GM12878 (cell line): ENCODE measurements around the gene HDGF. TPM values are rescaled to one million over a fixed set of nuclear protein-coding genes. Genes with fewer than 3 reads are reported as not detected.
A peak's percentile ranks its signal among the peaks of the same experiment; 100 is the strongest.

Source experiments
- ATAC-seq: fragments of 200-7000 bp; cut with Tn5 transposase; 3 replicates; pipeline ENCODE4 v1.9.1; 2020; ENCODE audit warnings: mild to moderate bottlenecking, moderate library complexity
- BruUV-seq: library from RNA; stranded (reverse); fragments of 400-500 nt; replicated peaks from 2 replicates; lab custom pipeline; 2021; lab: Mats Ljungman, UMichigan
- CTCF ChIA-PET: fragments of 300-600 bp; sonication (Branson Sonifier 250); formaldehyde crosslinking; extraction: SDS; loops from one replicate; lab custom pipeline; 2021; ENCODE audit warnings: inconsistent platforms; lab: Yijun Ruan, JAX
- POLR2A ChIA-PET: fragments of 350-600 bp; formaldehyde crosslinking; extraction: SDS; loops from one replicate; lab custom pipeline; 2021; ENCODE audit warnings: inconsistent platforms; lab: Charles Lee
- RAD21 ChIA-PET: fragments of 300-600 bp; sonication (Branson Sonifier 250); formaldehyde crosslinking; loops from one replicate; lab custom pipeline; 2023; ENCODE audit warnings: antibody characterized with exemption; ENCODE audit not compliant: unreplicated experiment; lab: Charles Lee
- SMC1A ChIA-PET: fragments of 300-600 bp; sonication (Branson Sonifier 250); formaldehyde crosslinking; loops from one replicate; lab custom pipeline; 2023; ENCODE audit not compliant: unreplicated experiment, uncharacterized antibody; lab: Charles Lee
- DNase-seq: peaks from one replicate; pipeline ENCODE4 v3.0.0-alpha.2; 2011; ENCODE audit warnings: low read depth, low spot score
- FAIRE-seq: peaks from 3 replicates; lab custom pipeline; 2011; peaks lifted over from hg19 to GRCh38; lab: Jason Lieb, UNC
- H2AFZ ChIP-seq: 2 replicates; pipeline ENCODE4 v1.6.0; 2011; ENCODE audit warnings: low read depth, low read length, control low read depth; ENCODE audit not compliant: control insufficient read depth
- H3K27ac ChIP-seq: 2 replicates; pipeline ENCODE4 v1.5.1; 2011; ENCODE audit warnings: control low read depth; ENCODE audit not compliant: control insufficient read depth, insufficient read depth
- H3K27me3 ChIP-seq, 2 experiments: replicated peaks in 1 of 2; 2 replicates each; pipeline versions ENCODE4 v1.6.0 to v1.6.1; 2011; ENCODE audit warnings: low read length in 1 of 2; ENCODE audit not compliant: control insufficient read depth in 2 of 2, insufficient read depth in 2 of 2
- H3K36me3 ChIP-seq, 2 experiments: 2 replicates each; pipeline ENCODE4 v1.5.1; 2011; ENCODE audit warnings: low read length in 1 of 2; ENCODE audit not compliant: control insufficient read depth in 2 of 2, insufficient read depth in 2 of 2
- H3K4me1 ChIP-seq: 2 replicates; pipeline ENCODE4 v1.6.1; 2011; ENCODE audit warnings: mild to moderate bottlenecking, low read length, moderate library complexity, mixed read lengths; ENCODE audit not compliant: control insufficient read depth, insufficient read depth
- H3K4me2 ChIP-seq: 2 replicates; pipeline ENCODE4 v1.6.0; 2011; ENCODE audit warnings: control low read depth; ENCODE audit not compliant: control insufficient read depth, insufficient read depth
- H3K4me3 ChIP-seq: fragments of 200-600 bp; sonication (generic); 2 replicates; pipeline ENCODE4 v1.5.1; 2016
- H3K79me2 ChIP-seq: 2 replicates; pipeline ENCODE4 v1.6.0; 2011; ENCODE audit warnings: low read length; ENCODE audit not compliant: control insufficient read depth, insufficient read depth
- H3K9ac ChIP-seq: 2 replicates; pipeline ENCODE4 v1.8.0; 2011; ENCODE audit warnings: low read length, control low read depth, mixed read lengths; ENCODE audit not compliant: control insufficient read depth, insufficient read depth
- H3K9me3 ChIP-seq: replicated peaks from 3 replicates; pipeline ENCODE4 v1.5.1; 2011; ENCODE audit warnings: mild to moderate bottlenecking, low read length; ENCODE audit not compliant: control insufficient read depth, insufficient read depth
- H4K20me1 ChIP-seq: 2 replicates; pipeline ENCODE4 v1.6.0; 2011; ENCODE audit not compliant: control insufficient read depth, insufficient read depth
- BMI1 ChIP-seq: fragments of 450-650 bp; IDR thresholded peaks from 2 replicates; pipeline ENCODE4 v1.6.1; 2016; ENCODE audit warnings: mild to moderate bottlenecking, moderate library complexity, borderline replicate concordance
- CEBPB ChIP-seq, 2 experiments: fragments of 150-350 bp in 1 of 2; IDR thresholded peaks; 2 replicates each; pipeline ENCODE4 v1.6.1; 2012 to 2014; ENCODE audit warnings: low read depth in 2 of 2, low read length in 2 of 2, borderline replicate concordance in 1 of 2, inconsistent platforms in 1 of 2
- CREM ChIP-seq: IDR thresholded peaks from 2 replicates; pipeline ENCODE4 v1.6.1; 2014; ENCODE audit warnings: antibody characterized with exemption, low read depth
- E4F1 ChIP-seq: fragments of 450-650 bp; IDR thresholded peaks from 2 replicates; pipeline ENCODE4 v1.6.1; 2018; ENCODE audit warnings: borderline replicate concordance, mild to moderate bottlenecking; ENCODE audit not compliant: partially characterized antibody
- IKZF2 ChIP-seq, 2 experiments: fragments of 450-650 bp; IDR thresholded peaks; 2 replicates each; pipeline ENCODE4 v1.6.1; 2017; ENCODE audit warnings: mild to moderate bottlenecking in 2 of 2, moderate library complexity in 2 of 2
- NR2C1 ChIP-seq: fragments of 450-650 bp; IDR thresholded peaks from 2 replicates; pipeline ENCODE4 v1.6.1; 2017; ENCODE audit warnings: antibody characterized with exemption, mild to moderate bottlenecking, moderate library complexity
- POU2F2 ChIP-seq: IDR thresholded peaks from 3 replicates; pipeline ENCODE4 v1.6.1; 2011; ENCODE audit warnings: low read depth, mild to moderate bottlenecking, low read length, borderline replicate concordance
- RELA ChIP-seq: fragments of 450-650 bp; IDR thresholded peaks from 2 replicates; pipeline ENCODE4 v1.8.0; 2014; ENCODE audit warnings: borderline replicate concordance; ENCODE audit not compliant: partially characterized antibody
- RUNX3 ChIP-seq: IDR thresholded peaks from 2 replicates; pipeline ENCODE4 v1.6.1; 2012; ENCODE audit warnings: low read length, inconsistent platforms
- SREBF2 ChIP-seq: IDR thresholded peaks from 2 replicates; pipeline ENCODE4 v1.6.1; 2012; ENCODE audit warnings: mild to moderate bottlenecking, low read length
- USF2 ChIP-seq: IDR thresholded peaks from 2 replicates; pipeline ENCODE4 v1.6.1; 2011; ENCODE audit warnings: low read depth, low read length, improper control_type of control experiment, borderline replicate concordance
- ZNF274 ChIP-seq: IDR thresholded peaks from one replicate; pipeline ENCODE4 v1.8.0; 2011; ENCODE audit not compliant: insufficient read length, insufficient read depth
- WGBS: methylation state at CpG from one replicate; pipeline ENCODE4 v1.1.6; 2016; ENCODE audit warnings: low lambda C conversion rate; ENCODE audit not compliant: insufficient replicate concordance, insufficient coverage; ENCODE audit errors: missing lambda C conversion rate; 5-methylcytosine and 5-hydroxymethylcytosine counted together
- in situ Hi-C: fragments of 300-500 bp; cut with MboI; formaldehyde crosslinking; loops from 9 replicates; pipeline ENCODE4 v1.14.3; 2018; ENCODE audit warnings: mixed read lengths
- intact Hi-C: fragments of 100-400 bp; cut with micrococcal nuclease; formaldehyde crosslinking; loops from one replicate; pipeline ENCODE4 v1.14.2; 2022; ENCODE audit not compliant: unreplicated experiment
- polyA plus RNA-seq, 11 experiments: library from polyadenylated mRNA; depleted of rRNA in 4 of 11; unstranded in 6 of 11; stranded (reverse) in 5 of 11; fragments of >200 nt; fragmentation: Nextera tagmentation in 4 of 11; fragmentation: Illumina TruSeq in 1 of 11; extraction: Ambion mirVana in 4 of 11; extraction: Trizol in 1 of 11; gene quantifications; 1 replicate in 1 of 11; 2 replicates in 10 of 11; pipeline versions ENCODE4 v1.2.1 to v1.2.3, GENCODE V29; 2011 to 2016; ENCODE audit warnings: inconsistent platforms in 2 of 11, missing spikeins in 2 of 11, low read depth in 1 of 11
- total RNA-seq, 4 experiments: library from RNA; depleted of rRNA in 3 of 4; stranded (reverse); fragments of >200 nt in 3 of 4; fragmentation: Illumina TruSeq in 1 of 4; extraction: Trizol in 1 of 4; gene quantifications; 2 replicates each; pipeline versions ENCODE4 v1.2.1 to v1.2.3, GENCODE V29; 2013 to 2021

Gene HDGF
- total and polyA plus RNA-seq, 10 of the 15 experiments (the other 5 are each of a cell fraction or from before 2014, with no cell fraction given), result 28.3 to 372 (median 209) TPM

GRCh38 chr1:156796340-156797097 is 45.0 kb upstream of the HDGF start:
- Histone ChIP-seq H3K79me2 (no peaks in the 10 kb centered on the region), H3K9me3 (no peaks in the 10 kb centered on the region), H3K36me3 (peaks cover 38 to 52% of the 10 kb centered on the region in 2 experiments)
- POLR2A ChIA-PET, result no interaction called here
- SMC1A ChIA-PET, result interaction anchor here (0.9 to 5.7 kb wide), 13 partner anchors 12 to 311 kb away, joined by 3 to 60 read pairs (median 5); partner anchors contain the start of genes INSRR, ISG20L2, METTL25B and NTRK1
- RAD21 ChIA-PET, result interaction anchor here (0.9 to 11.9 kb wide), 8 partner anchors 40 to 107 kb away, joined by 3 to 115 read pairs (median 6); partner anchors contain the start of genes INSRR, ISG20L2, METTL25B and NTRK1
- TF ChIP-seq CREM (no peak), BMI1 (no peak), RUNX3 (peak; percentile 43; the same call in 1 of the 2 replicates)
- TF ChIP-seq, all 136 proteins: peak for 1
- FAIRE-seq (no peak), DNase-seq (no peak), ATAC-seq (no peak)
- Histone ChIP-seq H4K20me1 (no peaks in the 10 kb centered on the region), H2AFZ (no peak overlapping the region), H3K4me1 (peaks cover 17% of the 10 kb centered on the region), H3K4me2 (peak overlapping the region; percentile 38; the same call in 1 of the 2 replicates), H3K27me3 (no peaks in the 10 kb centered on the region), H3K9ac (no peak overlapping the region), H3K27ac (no peak overlapping the region), H3K4me3 (no peak overlapping the region)
- CTCF ChIA-PET, result interaction anchor here (0.9 to 13.1 kb wide), 18 partner anchors 8 to 120 kb away, joined by 3 to 206 read pairs (median 6); partner anchors contain the start of genes INSRR, ISG20L2, METTL25B and MRPL24
- 28% methylated on average over 8 of the region's 8 CpGs for whole genome bisulfite sequencing
- no TSS peak for BruUV-seq
- in situ Hi-C loops, result no loop called here
- intact Hi-C loops, result loop anchor here (1.0 to 5.0 kb wide), 3 partner anchors 41 to 94 kb away; partner anchors contain the start of gene NTRK1

- Histone ChIP-seq H3K27ac (no peak overlapping the region), H3K27me3 (no peaks in the 10 kb centered on the region), H3K4me2 (peak overlapping the region; percentile 38; the same call in 1 of the 2 replicates), H3K9ac (no peak overlapping the region), H3K36me3 (peaks cover 41 to 53% of the 10 kb centered on the region in 2 experiments), H2AFZ (no peak overlapping the region), H3K4me3 (no peak overlapping the region), H3K79me2 (no peaks in the 10 kb centered on the region), H3K4me1 (peaks cover 17% of the 10 kb centered on the region), H3K9me3 (no peaks in the 10 kb centered on the region), H4K20me1 (no peaks in the 10 kb centered on the region)
- in situ Hi-C loops, result no loop called here
- intact Hi-C loops, result loop anchor here (5.0 kb wide), 1 partner anchor 42 kb away; no protein-coding TSS in a partner anchor
- no peak for DNase-seq
- SMC1A ChIA-PET, result interaction anchor here (0.9 to 5.7 kb wide), 7 partner anchors 11 to 312 kb away, joined by 3 to 60 read pairs (median 6); partner anchors contain the start of genes INSRR, ISG20L2, METTL25B and NTRK1
- RAD21 ChIA-PET, result interaction anchor here (1.0 to 11.9 kb wide), 4 partner anchors 40 to 68 kb away, joined by 3 to 115 read pairs (median 24); partner anchors contain the start of genes INSRR, ISG20L2, METTL25B and NTRK1
- POLR2A ChIA-PET, result interaction anchor here (0.8 kb wide), 1 partner anchor 69 kb away, joined by 3 read pairs; no protein-coding TSS in a partner anchor
- CTCF ChIA-PET, result interaction anchor here (1.0 to 13.1 kb wide), 14 partner anchors 10 to 106 kb away, joined by 3 to 206 read pairs (median 8); partner anchors contain the start of genes INSRR, ISG20L2, METTL25B and NTRK1
- FAIRE-seq, result no peak
- 11% methylated on average over 7 of the region's 7 CpGs for WGBS
- no peak for ATAC-seq
- BruUV-seq, result no TSS peak
- TF ChIP-seq NR2C1, result no peak
- no peak for TF ChIP-seq CEBPB (IDR thresholded peaks at IDR 0.05; ENCODE audit: borderline replicate concordance in 1 of 2, low read depth in 2 of 2, low read length in 2 of 2)
- no peak for TF ChIP-seq POU2F2
- no peak for TF ChIP-seq E4F1
- no peak for TF ChIP-seq USF2
- no peak for TF ChIP-seq SREBF2
- TF ChIP-seq RELA, result no peak
- TF ChIP-seq ZNF274, result no peak
- TF ChIP-seq IKZF2 (IDR thresholded peaks at IDR 0.05), result no peak
These were observed 44.3 kb upstream of the HDGF start for GRCh38 chr1:156795787-156796186.
